ENCODE measurements around the gene OR51G1. TPM values are rescaled to one million over a fixed set of nuclear protein-coding genes. Genes with fewer than 3 reads are reported as not detected.
"Not testable (repeated sequence)": the region's sequence is repeated elsewhere in the genome, so short reads cannot be mapped to it uniquely, and the experiment has no call there.

The OR51G1 gene
- not detected for polyA plus RNA-seq (ENCODE audit: insufficient read length)

DNA sequence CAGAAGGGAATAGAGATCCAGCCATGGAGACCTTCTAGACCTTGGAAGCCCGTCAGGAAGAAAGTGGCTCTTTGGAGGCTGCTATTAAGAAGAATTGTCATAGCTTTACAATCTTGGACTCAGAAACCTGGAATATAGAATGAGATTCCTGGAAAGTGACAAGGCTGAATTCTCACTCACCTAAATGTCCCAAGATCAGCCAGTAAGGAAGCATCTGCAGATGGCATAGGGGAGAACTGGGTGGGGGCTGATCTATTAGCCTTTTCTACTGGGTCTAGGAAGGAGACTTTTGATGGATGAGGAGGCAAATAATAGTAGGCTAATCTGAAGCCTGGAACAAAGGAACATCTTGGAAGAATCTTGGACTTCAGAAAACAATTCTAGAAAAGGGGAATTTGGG lies at the start of gene OR51G1:
Gene OR51G1, minus strand, starts transcription at position 101 of the 400 bp plus-strand sequence. Its CDS starts 0 bp downstream, at position 101.
- DNase-seq, result no peak

GRCh38 chr11:4962816-4963215 lies 38.7 kb upstream of the OR51G1 start:
- DNase-seq, result peak; percentile 40

- DNase-seq, result no peak
Measured at GRCh38 chr11:4960877-4961276, 36.7 kb upstream of the OR51G1 start.

GRCh38 chr11:4957396-4957795 lies 33.3 kb upstream of the OR51G1 start:
- no peak for DNase-seq

- DNase-seq, result not testable (repeated sequence)
Measured at GRCh38 chr11:4955613-4956012, 31.5 kb upstream of the OR51G1 start, which contains the start of gene OR51A2. Gene OR51A2, minus strand, starts transcription at chr11:4955713. Its CDS starts 0 bp downstream, at chr11:4955713.

DNA sequence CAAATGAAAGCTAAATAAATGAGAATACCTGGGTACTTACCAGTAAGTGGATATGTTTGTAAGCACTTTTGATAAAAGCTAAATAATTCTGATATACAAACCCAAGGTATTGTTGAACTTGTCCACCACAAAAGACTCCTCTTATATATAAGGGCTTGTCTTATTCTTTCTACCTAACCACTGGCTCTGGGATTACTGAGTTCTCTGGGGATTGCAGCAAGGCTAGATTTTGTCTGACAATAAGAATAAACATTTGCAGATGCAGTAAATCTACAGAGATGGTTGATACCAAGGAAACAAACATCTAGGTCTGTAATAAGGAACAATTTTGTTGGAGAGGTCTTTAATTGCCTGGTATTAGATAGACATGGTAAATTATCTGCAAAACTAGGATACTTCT lies 23.4 kb upstream of the OR51G1 start, which contains the start of gene OR51A4:
Gene OR51A4, minus strand, starts transcription at position 101 of the 400 bp plus-strand sequence. CDS start 505 bp downstream, outside the sequence.
- DNase-seq, result no peak

GRCh38 chr11:4936745-4937144 lies 12.6 kb upstream of the OR51G1 start:
- no peak for DNase-seq

- no peak for DNase-seq
Measured at GRCh38 chr11:4932751-4933150, 8.6 kb upstream of the OR51G1 start.

GRCh38 chr11:4926608-4927007 lies 2.5 kb upstream of the OR51G1 start:
- no peak for DNase-seq

GRCh38 chr11:4922304-4922703 lies 1.8 kb downstream of the OR51G1 start:
- DNase-seq, result no peak

DNA sequence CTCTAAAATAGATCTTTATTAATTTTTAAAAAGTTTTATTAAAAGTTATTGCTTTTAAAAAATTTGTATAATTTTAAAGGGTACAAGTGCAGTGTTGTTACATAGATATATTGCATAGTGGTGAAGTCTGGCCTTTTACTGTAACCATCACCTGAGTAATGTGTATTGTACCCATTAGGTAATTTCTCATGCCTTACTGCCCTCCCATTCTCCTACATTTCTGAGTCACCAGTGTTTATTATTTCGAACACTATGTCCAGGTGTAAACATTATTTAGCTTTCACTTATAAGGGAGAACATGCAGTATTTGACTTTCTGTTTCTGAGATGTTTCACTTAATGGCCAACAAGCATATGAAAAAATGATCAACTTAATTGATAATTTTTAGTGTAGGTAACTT lies 2.3 kb downstream of the OR51G1 start:
- no peak for DNase-seq

GRCh38 chr11:4919250-4919649 lies 4.9 kb downstream of the OR51G1 start, which contains the start of gene OR51G2:
Gene OR51G2, minus strand, starts transcription at chr11:4919350. Its CDS starts 3,687 bp downstream, at chr11:4915663.
- DNase-seq, result no peak

DNA sequence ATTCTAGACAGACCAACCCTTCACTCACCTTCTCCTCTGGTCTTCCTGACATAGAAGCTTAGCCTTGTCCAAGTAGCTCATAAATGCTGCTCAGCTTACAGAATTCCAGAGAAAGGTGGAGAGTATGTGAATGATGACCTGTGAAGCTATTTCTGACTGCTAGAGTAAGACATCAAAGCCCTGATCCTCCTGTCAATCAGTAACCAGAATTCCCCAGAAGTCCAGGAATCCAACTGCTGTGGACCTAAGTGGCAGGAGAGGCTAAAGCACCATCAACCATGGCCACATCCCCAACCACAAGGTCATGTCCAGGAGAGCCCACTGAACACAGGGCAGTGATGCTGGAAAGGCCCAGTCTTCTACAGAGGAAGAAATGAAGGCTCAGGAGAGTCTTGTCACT lies 7.6 kb downstream of the OR51G1 start:
- no peak for DNase-seq

DNA sequence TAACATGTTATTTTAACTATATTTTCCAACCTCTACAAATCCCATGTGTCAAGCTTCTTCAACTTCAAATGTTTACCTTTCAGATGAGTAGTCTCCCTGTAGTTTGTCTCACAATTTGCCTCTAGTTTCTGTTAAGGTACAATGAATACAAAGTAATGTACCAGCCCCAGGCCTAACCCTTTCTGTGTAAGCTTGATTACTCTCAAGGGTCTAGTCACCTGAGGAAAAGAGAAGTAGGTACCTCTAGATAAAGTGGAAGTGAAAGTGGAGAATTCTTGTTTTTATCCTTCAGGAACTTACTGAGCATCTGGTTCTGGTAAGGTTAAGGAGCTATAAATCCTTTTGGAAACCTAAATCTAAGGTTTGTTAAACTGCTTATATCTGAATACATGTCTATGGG lies 20.7 kb downstream of the OR51G1 start, which contains the start of gene OR51A7:
Gene OR51A7, plus strand, starts transcription at position 300 of the 400 bp plus-strand sequence. CDS start 3,587 bp downstream, outside the sequence.
- no peak for DNase-seq

DNA sequence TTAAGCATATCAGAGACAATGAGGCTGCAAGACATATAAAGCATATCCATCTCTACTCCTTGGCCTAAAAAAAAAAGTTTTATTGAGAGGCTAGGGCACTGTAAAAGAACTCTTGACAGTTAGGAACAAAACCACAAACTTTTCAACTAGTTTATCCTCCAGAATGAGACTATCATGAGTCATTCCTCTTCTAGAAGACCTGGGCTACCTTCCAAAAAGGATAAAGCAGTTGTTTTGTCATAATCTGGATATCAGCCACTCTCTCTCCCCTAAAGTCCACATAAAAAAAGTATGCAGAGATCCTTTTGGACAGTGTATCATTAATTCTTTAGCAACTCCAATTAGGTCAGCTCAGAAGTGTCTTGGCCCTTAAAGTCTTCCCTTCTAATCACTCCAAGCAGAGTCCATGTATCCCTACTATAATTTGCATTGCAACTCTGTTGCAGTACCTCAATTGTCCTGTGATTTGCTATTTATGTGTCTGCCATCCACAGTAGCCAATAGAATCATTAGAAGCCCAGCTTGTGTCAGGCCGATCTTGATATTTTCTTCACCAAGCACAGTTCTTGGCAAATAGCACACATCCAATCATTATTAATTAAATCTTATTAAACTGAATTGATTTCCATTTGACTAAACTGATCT lies 32.0 kb downstream of the OR51G1 start:
- DNase-seq, result peak; percentile 19

GRCh38 chr11:4890279-4890678 lies 33.9 kb downstream of the OR51G1 start:
- DNase-seq, result no peak

GRCh38 chr11:4887591-4887990 lies 36.5 kb downstream of the OR51G1 start:
- DNase-seq, result no peak

GRCh38 chr11:4886186-4886585 lies 38.0 kb downstream of the OR51G1 start:
- DNase-seq, result no peak

GRCh38 chr11:4884361-4884760 lies 39.8 kb downstream of the OR51G1 start:
- peak; percentile 21 for DNase-seq

DNA sequence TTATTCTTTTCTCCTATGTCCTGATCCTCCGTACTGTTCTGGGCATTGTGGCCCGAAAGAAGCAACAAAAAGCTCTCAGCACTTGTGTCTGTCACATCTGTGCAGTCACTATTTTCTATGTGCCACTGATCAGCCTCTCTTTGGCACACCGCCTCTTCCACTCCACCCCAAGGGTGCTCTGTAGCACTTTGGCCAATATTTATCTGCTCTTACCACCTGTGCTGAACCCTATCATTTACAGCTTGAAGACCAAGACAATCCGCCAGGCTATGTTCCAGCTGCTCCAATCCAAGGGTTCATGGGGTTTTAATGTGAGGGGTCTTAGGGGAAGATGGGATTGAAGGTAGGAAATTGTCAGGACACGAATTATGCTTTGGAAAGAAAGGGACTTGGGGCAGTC lies 41.6 kb downstream of the OR51G1 start:
- DNase-seq, result no peak

GRCh38 chr11:4881860-4882500 lies 42.2 kb downstream of the OR51G1 start, which contains the start of gene OR51T1:
Gene OR51T1, plus strand, starts transcription at chr11:4881900. Its CDS starts 0 bp downstream, at chr11:4881900.
- no peak for DNase-seq

GRCh38 chr11:4881188-4881587 lies 43.0 kb downstream of the OR51G1 start:
- DNase-seq, result no peak
